G401 (cell line): ENCODE measurements around the gene SHISAL1. TPM values are rescaled to one million over a fixed set of nuclear protein-coding genes. Genes with fewer than 3 reads are reported as not detected.
A peak's percentile ranks its signal among the peaks of the same experiment; 100 is the strongest.
"Not testable (repeated sequence)": the region's sequence is repeated elsewhere in the genome, so short reads cannot be mapped to it uniquely, and the experiment has no call there.

Experiments
- DNase-seq: peaks from one replicate; pipeline ENCODE4 v3.0.0-alpha.2; 2015; ENCODE audit warnings: low spot score
- in situ Hi-C: cut with HindIII; loops from 2 replicates; pipeline ENCODE4 v1.10.0; 2016; ENCODE audit warnings: low sequenced_read_pairs, mixed read lengths
- total RNA-seq: library from RNA; depleted of rRNA; stranded (reverse); fragments of >200 nt; shearing (Covaris generic); gene quantifications from 2 replicates; pipeline ENCODE4 v1.2.3, GENCODE V29; 2014

Gene SHISAL1
- total RNA-seq, 1 experiment from 2014 or later = 0.10 TPM

GRCh38 chr22:44330744-44331660, 18.3 kb upstream of the SHISAL1 start:
- in situ Hi-C loops = no loop called here
- DNase-seq = no peak

- DNase-seq = no peak
- in situ Hi-C loops = no loop called here
These were observed 17.5 kb upstream of the SHISAL1 start for GRCh38 chr22:44330188-44330743.

GRCh38 chr22:44329179-44329796, 16.5 kb upstream of the SHISAL1 start:
- DNase-seq = no peak
- in situ Hi-C loops = no loop called here

- in situ Hi-C loops = no loop called here
- DNase-seq = no peak
These were observed 16.0 kb upstream of the SHISAL1 start for GRCh38 chr22:44328762-44329161.

- peak; percentile 21 for DNase-seq
- in situ Hi-C loops = no loop called here
These were observed 15.6 kb upstream of the SHISAL1 start for GRCh38 chr22:44328326-44328725.

GRCh38 chr22:44326491-44326885, 13.7 kb upstream of the SHISAL1 start:
- DNase-seq = no peak
- in situ Hi-C loops = no loop called here

GRCh38 chr22:44325718-44326490, 13.2 kb upstream of the SHISAL1 start:
- in situ Hi-C loops = no loop called here
- DNase-seq = no peak

GRCh38 chr22:44323140-44323790, 10.5 kb upstream of the SHISAL1 start:
- DNase-seq, in situ Hi-C loops: not testable (repeated sequence)

GRCh38 chr22:44319685-44320084, 6.9 kb upstream of the SHISAL1 start:
- in situ Hi-C loops = no loop called here
- no peak for DNase-seq

GRCh38 chr22:44318751-44319150, 6.0 kb upstream of the SHISAL1 start:
- DNase-seq = no peak
- in situ Hi-C loops = no loop called here

- in situ Hi-C loops = no loop called here
- DNase-seq = no peak
These were observed 5.3 kb upstream of the SHISAL1 start for GRCh38 chr22:44317886-44318637.

GRCh38 chr22:44317123-44317444, 4.3 kb upstream of the SHISAL1 start:
- in situ Hi-C loops = no loop called here
- no peak for DNase-seq

- in situ Hi-C loops = no loop called here
- no peak for DNase-seq
These were observed 3.8 kb upstream of the SHISAL1 start for GRCh38 chr22:44316393-44317122.

GRCh38 chr22:44314425-44315067, 1.8 kb upstream of the SHISAL1 start:
- DNase-seq = no peak
- in situ Hi-C loops = no loop called here

GRCh38 chr22:44313385-44314006, 745 bp upstream of the SHISAL1 start:
- in situ Hi-C loops = no loop called here
- no peak for DNase-seq

- in situ Hi-C loops = no loop called here
- no peak for DNase-seq
These were observed 938 bp downstream of the SHISAL1 start for GRCh38 chr22:44311855-44312170.

GRCh38 chr22:44311104-44311854, 1.5 kb downstream of the SHISAL1 start:
- no peak for DNase-seq
- in situ Hi-C loops = no loop called here
